ENCODE measurements around the gene MYO19.

The MYO19 gene

DNA sequence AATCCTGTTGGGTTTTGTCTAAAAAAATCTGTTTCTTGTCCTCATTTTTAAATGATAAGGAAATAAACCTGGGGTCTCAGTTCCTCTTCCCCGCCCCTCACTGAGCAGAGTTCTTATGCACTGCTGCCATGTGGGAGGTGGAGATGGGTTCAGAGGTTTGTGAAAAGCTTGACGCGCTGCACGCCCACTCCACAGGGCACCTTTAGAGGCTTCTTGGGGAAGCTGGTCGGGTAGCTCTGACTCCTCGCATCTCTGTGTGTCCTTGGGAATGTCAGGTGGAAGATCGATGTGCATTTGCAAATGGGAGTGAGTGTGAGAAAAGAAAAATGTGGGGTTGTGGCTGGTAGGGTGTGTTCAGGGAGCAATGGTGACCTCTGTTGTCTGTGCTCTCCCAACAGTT lies 52.8 kb downstream of the MYO19 start:
- no peak overlapping the region for H3K4me3 ChIP-seq (ENCODE audit: low read length)
- TF ChIP-seq, protein P1, sequence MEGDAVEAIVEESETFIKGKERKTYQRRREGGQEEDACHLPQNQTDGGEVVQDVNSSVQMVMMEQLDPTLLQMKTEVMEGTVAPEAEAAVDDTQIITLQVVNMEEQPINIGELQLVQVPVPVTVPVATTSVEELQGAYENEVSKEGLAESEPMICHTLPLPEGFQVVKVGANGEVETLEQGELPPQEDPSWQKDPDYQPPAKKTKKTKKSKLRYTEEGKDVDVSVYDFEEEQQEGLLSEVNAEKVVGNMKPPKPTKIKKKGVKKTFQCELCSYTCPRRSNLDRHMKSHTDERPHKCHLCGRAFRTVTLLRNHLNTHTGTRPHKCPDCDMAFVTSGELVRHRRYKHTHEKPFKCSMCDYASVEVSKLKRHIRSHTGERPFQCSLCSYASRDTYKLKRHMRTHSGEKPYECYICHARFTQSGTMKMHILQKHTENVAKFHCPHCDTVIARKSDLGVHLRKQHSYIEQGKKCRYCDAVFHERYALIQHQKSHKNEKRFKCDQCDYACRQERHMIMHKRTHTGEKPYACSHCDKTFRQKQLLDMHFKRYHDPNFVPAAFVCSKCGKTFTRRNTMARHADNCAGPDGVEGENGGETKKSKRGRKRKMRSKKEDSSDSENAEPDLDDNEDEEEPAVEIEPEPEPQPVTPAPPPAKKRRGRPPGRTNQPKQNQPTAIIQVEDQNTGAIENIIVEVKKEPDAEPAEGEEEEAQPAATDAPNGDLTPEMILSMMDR (IDR thresholded peaks at IDR 0.05; ENCODE audit: insufficient read depth, low read depth, low read length, missing control alignments): no peak
- no peak for DNase-seq (ENCODE audit: low read depth)

GRCh38 chr17:36475346-36475970 lies 59.2 kb downstream of the MYO19 start:
- TF ChIP-seq, protein P1 (IDR thresholded peaks at IDR 0.05; ENCODE audit: insufficient read depth, low read depth, low read length, missing control alignments): no peak
- DNase-seq (ENCODE audit: low read depth): no peak
- no peak overlapping the region for H3K4me3 ChIP-seq (ENCODE audit: low read length)

- no peak for DNase-seq (ENCODE audit: low read depth)
- TF ChIP-seq, protein P1 (IDR thresholded peaks at IDR 0.05; ENCODE audit: insufficient read depth, low read depth, low read length, missing control alignments): no peak
- H3K4me3 ChIP-seq (ENCODE audit: low read length): no peak overlapping the region
Measured at GRCh38 chr17:36474571-36474970, 60.1 kb downstream of the MYO19 start.

DNA sequence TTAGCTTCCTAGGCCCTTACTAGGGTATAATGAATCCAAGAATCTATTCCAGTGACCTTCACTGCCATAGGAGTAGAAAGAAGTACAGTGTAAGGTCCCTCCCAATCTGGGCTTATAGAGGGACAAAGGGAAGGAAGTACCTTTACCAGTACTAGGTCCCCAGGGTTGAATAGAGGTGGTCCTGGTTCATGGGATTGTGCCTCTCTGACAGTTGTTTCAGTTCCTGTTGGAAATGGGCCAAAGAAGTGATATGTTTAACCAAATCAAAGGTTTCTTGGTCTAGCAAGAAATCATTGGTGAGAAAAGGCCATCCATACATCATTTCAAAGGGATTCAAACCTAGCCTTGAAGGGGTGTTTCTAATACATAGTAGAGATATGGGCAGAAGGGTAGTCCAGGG lies 64.2 kb downstream of the MYO19 start:
- H3K4me3 ChIP-seq (ENCODE audit: low read length): no peak overlapping the region
- TF ChIP-seq, protein P1 (IDR thresholded peaks at IDR 0.05; ENCODE audit: insufficient read depth, low read depth, low read length, missing control alignments): no peak
- no peak for DNase-seq (ENCODE audit: low read depth)

DNA sequence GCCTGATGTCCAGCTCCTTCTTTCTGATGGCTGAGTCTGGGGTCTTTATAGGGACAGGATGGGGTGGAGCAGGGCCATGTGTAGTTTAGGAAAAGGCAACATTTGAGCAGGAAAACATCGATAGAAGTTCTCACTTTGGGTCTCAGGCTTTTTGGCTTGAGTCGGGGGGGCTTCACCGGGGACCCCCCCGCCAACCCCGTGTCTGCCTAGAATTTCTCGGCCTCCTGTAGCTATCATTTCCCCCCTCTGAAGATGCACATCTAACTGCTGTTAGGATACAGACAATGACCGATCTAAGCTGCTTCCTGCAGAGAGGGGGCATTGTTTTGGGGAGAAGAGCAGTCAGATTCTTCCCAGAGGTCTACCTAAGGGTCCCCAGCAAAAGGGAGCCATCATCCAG lies 64.9 kb downstream of the MYO19 start:
- TF ChIP-seq, protein P1 (IDR thresholded peaks at IDR 0.05; ENCODE audit: insufficient read depth, low read depth, low read length, missing control alignments): no peak
- DNase-seq (ENCODE audit: low read depth): no peak
- no peak overlapping the region for H3K4me3 ChIP-seq (ENCODE audit: low read length)

DNA sequence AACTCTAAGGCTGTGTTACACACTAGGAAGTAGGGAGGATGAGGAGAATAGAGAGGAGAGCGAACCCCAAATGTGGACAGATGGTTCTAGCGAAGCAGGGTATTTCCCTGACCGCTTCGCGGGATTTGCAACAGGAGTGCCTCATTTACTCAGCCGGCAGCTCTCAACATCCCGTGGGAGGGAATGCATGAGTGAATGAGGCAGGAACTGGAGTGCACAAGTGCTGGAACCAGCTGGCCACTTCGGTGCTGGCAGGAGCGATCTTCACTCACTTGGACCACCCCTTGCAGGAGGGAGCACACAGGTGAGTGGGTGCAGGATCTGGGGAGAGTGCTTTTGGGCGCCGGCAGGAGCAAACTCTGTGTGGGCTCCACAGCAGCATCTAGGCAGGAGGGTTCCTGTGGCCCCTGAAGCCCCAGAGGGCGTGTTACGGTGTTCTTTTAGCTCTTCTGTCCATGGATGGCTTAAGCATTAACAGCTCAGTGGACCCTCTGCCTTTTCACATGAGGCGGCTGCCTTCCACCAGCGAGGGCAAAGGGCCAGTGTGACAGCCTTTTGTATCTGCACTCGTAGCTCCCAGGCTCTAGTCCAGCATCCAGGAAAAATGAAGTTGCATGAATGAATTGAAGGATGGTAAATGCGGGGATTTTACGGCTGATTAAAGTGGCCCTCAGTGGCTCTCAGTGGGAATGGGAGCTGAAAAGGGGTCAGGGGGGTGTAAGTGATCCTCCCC lies 65.6 kb downstream of the MYO19 start:
- no peak for DNase-seq (ENCODE audit: low read depth)
- TF ChIP-seq, protein P1 (IDR thresholded peaks at IDR 0.05; ENCODE audit: insufficient read depth, low read depth, low read length, missing control alignments): no peak
- no peak overlapping the region for H3K4me3 ChIP-seq (ENCODE audit: low read length)

- TF ChIP-seq, protein P1 (IDR thresholded peaks at IDR 0.05; ENCODE audit: insufficient read depth, low read depth, low read length, missing control alignments): no peak
- no peak overlapping the region for H3K4me3 ChIP-seq (ENCODE audit: low read length)
- no peak for DNase-seq (ENCODE audit: low read depth)
Measured at GRCh38 chr17:36464765-36465088, 69.9 kb downstream of the MYO19 start.

Data from epithelial cell of esophagus (primary cell).